Stimulated activated memory B cell treated with anti-CD40 and anti-IgM and Interleukin-4, amounts not matched to agents 10 μg/mL and 1 μg/mL and 100 μg/mL, for 72 hours (primary cell): Measurements from ENCODE around the gene MBD3.

Experiments
- ATAC-seq: fragments of 150-1000 bp; cut with Tn5 transposase; 2 replicates; pipeline ENCODE4 v1.10.0; 2021
- H3K27ac Mint-ChIP-seq: one replicate; pipeline ENCODE4 v1.8.0; 2022; ENCODE audit warnings: mild to moderate bottlenecking, mixed read lengths
- H3K27me3 Mint-ChIP-seq: one replicate; pipeline ENCODE4 v1.8.0; 2022; ENCODE audit warnings: mixed read lengths
- H3K36me3 Mint-ChIP-seq: one replicate; pipeline ENCODE4 v1.8.0; 2022; ENCODE audit warnings: mixed read lengths
- H3K4me1 Mint-ChIP-seq: one replicate; pipeline ENCODE4 v1.8.0; 2022; ENCODE audit warnings: mixed read lengths
- H3K4me3 Mint-ChIP-seq: one replicate; pipeline ENCODE4 v1.8.0; 2022; ENCODE audit warnings: mild to moderate bottlenecking, moderate library complexity, mixed read lengths
- H3K9me3 Mint-ChIP-seq: one replicate; pipeline ENCODE4 v1.8.0; 2022; ENCODE audit warnings: mixed read lengths

Gene MBD3

GRCh38 chr19:1592024-1592754 is 476 bp downstream of the MBD3 start:
- peak; percentile 91 for ATAC-seq
- H3K4me3 Mint-ChIP-seq: peak overlapping the region; percentile 88
- peaks cover 13% of the 10 kb centered on the region for H3K36me3 Mint-ChIP-seq
- H3K27ac Mint-ChIP-seq: peak overlapping the region; percentile 92
- peaks cover 45% of the 10 kb centered on the region for H3K4me1 Mint-ChIP-seq
- no peaks in the 10 kb centered on the region for H3K27me3 Mint-ChIP-seq
- no peaks in the 10 kb centered on the region for H3K9me3 Mint-ChIP-seq

- no peaks in the 10 kb centered on the region for H3K9me3 Mint-ChIP-seq
- H3K27ac Mint-ChIP-seq: peak overlapping the region; percentile 92
- no peak for ATAC-seq
- peaks cover 41% of the 10 kb centered on the region for H3K4me1 Mint-ChIP-seq
- H3K4me3 Mint-ChIP-seq: peak overlapping the region; percentile 88
- H3K36me3 Mint-ChIP-seq: peaks cover 10% of the 10 kb centered on the region
- H3K27me3 Mint-ChIP-seq: no peaks in the 10 kb centered on the region
These were observed 1.1 kb downstream of the MBD3 start for GRCh38 chr19:1591421-1592023.

- peak overlapping the region; percentile 92 for H3K27ac Mint-ChIP-seq
- peaks cover 9% of the 10 kb centered on the region for H3K36me3 Mint-ChIP-seq
- no peaks in the 10 kb centered on the region for H3K27me3 Mint-ChIP-seq
- no peak for ATAC-seq
- no peaks in the 10 kb centered on the region for H3K9me3 Mint-ChIP-seq
- H3K4me3 Mint-ChIP-seq: peak overlapping the region; percentile 88
- peaks cover 42% of the 10 kb centered on the region for H3K4me1 Mint-ChIP-seq
These were observed 1.8 kb downstream of the MBD3 start for GRCh38 chr19:1590641-1591397.

- Mint-ChIP-seq H3K4me1 (peaks cover 38% of the 10 kb centered on the region), H3K4me3 (no peak overlapping the region), H3K27ac (no peak overlapping the region), H3K27me3 (no peaks in the 10 kb centered on the region), H3K36me3 (peaks cover 17% of the 10 kb centered on the region), H3K9me3 (no peaks in the 10 kb centered on the region)
- no peak for ATAC-seq
These were observed 4.8 kb downstream of the MBD3 start for GRCh38 chr19:1587872-1588271.

GRCh38 chr19:1585243-1585580 is 7.5 kb downstream of the MBD3 start:
- H3K36me3 Mint-ChIP-seq: peaks cover 38% of the 10 kb centered on the region
- no peaks in the 10 kb centered on the region for H3K27me3 Mint-ChIP-seq
- H3K4me3 Mint-ChIP-seq: no peak overlapping the region

GRCh38 chr19:1584500-1585242 is 8.0 kb downstream of the MBD3 start:
- ATAC-seq: peak; percentile 75
- no peak overlapping the region for H3K27ac Mint-ChIP-seq
- H3K27me3 Mint-ChIP-seq: no peaks in the 10 kb centered on the region
- peaks cover 44% of the 10 kb centered on the region for H3K36me3 Mint-ChIP-seq
- peaks cover 17% of the 10 kb centered on the region for H3K4me1 Mint-ChIP-seq
- H3K9me3 Mint-ChIP-seq: no peaks in the 10 kb centered on the region
- H3K4me3 Mint-ChIP-seq: no peak overlapping the region

More at GRCh38 chr19:1585243-1585580, 7.5 kb downstream of the MBD3 start:
- Mint-ChIP-seq H3K27ac (no peak overlapping the region), H3K9me3 (no peaks in the 10 kb centered on the region), H3K4me1 (peaks cover 23% of the 10 kb centered on the region)
- peak; percentile 8 for ATAC-seq

GRCh38 chr19:1582201-1582600 is 10.5 kb downstream of the MBD3 start:
- Mint-ChIP-seq H3K27ac (no peak overlapping the region), H3K27me3 (no peaks in the 10 kb centered on the region), H3K4me1 (peaks cover 6% of the 10 kb centered on the region), H3K9me3 (no peaks in the 10 kb centered on the region), H3K36me3 (peaks cover 57% of the 10 kb centered on the region), H3K4me3 (no peak overlapping the region)
- ATAC-seq: no peak

- H3K4me3 Mint-ChIP-seq: no peak overlapping the region
- H3K27ac Mint-ChIP-seq: no peak overlapping the region
- ATAC-seq: no peak
- peaks cover 8% of the 10 kb centered on the region for H3K4me1 Mint-ChIP-seq
- H3K36me3 Mint-ChIP-seq: peaks cover 59% of the 10 kb centered on the region
- H3K9me3 Mint-ChIP-seq: no peaks in the 10 kb centered on the region
- no peaks in the 10 kb centered on the region for H3K27me3 Mint-ChIP-seq
These were observed 11.7 kb downstream of the MBD3 start for GRCh38 chr19:1580957-1581356.

GRCh38 chr19:1580382-1580781 is 12.3 kb downstream of the MBD3 start:
- H3K27me3 Mint-ChIP-seq: no peaks in the 10 kb centered on the region
- peaks cover 7% of the 10 kb centered on the region for H3K4me1 Mint-ChIP-seq
- peaks cover 61% of the 10 kb centered on the region for H3K36me3 Mint-ChIP-seq
- no peak overlapping the region for H3K27ac Mint-ChIP-seq
- ATAC-seq: no peak
- H3K4me3 Mint-ChIP-seq: no peak overlapping the region
- no peaks in the 10 kb centered on the region for H3K9me3 Mint-ChIP-seq

GRCh38 chr19:1579222-1579621 is 13.4 kb downstream of the MBD3 start:
- Mint-ChIP-seq H3K27me3 (no peaks in the 10 kb centered on the region), H3K36me3 (peaks cover 49% of the 10 kb centered on the region), H3K27ac (no peak overlapping the region), H3K4me3 (no peak overlapping the region), H3K4me1 (peaks cover 11% of the 10 kb centered on the region), H3K9me3 (no peaks in the 10 kb centered on the region)
- no peak for ATAC-seq

- H3K27me3 Mint-ChIP-seq: no peaks in the 10 kb centered on the region
- ATAC-seq: no peak
- H3K4me3 Mint-ChIP-seq: no peak overlapping the region
- peaks cover 11% of the 10 kb centered on the region for H3K4me1 Mint-ChIP-seq
- H3K9me3 Mint-ChIP-seq: no peaks in the 10 kb centered on the region
- H3K27ac Mint-ChIP-seq: no peak overlapping the region
- peaks cover 46% of the 10 kb centered on the region for H3K36me3 Mint-ChIP-seq
These were observed 14.6 kb downstream of the MBD3 start for GRCh38 chr19:1577929-1578618.

GRCh38 chr19:1577090-1577928 is 15.4 kb downstream of the MBD3 start:
- peaks cover 11% of the 10 kb centered on the region for H3K4me1 Mint-ChIP-seq
- H3K9me3 Mint-ChIP-seq: no peaks in the 10 kb centered on the region
- no peak overlapping the region for H3K27ac Mint-ChIP-seq
- ATAC-seq: no peak
- no peaks in the 10 kb centered on the region for H3K27me3 Mint-ChIP-seq
- peaks cover 41% of the 10 kb centered on the region for H3K36me3 Mint-ChIP-seq
- no peak overlapping the region for H3K4me3 Mint-ChIP-seq

GRCh38 chr19:1576242-1577089 is 16.2 kb downstream of the MBD3 start:
- peak overlapping the region; percentile 2 for H3K27ac Mint-ChIP-seq
- H3K27me3 Mint-ChIP-seq: no peaks in the 10 kb centered on the region
- peak; percentile 42 for ATAC-seq
- no peaks in the 10 kb centered on the region for H3K9me3 Mint-ChIP-seq
- peaks cover 11% of the 10 kb centered on the region for H3K4me1 Mint-ChIP-seq
- no peak overlapping the region for H3K4me3 Mint-ChIP-seq
- peaks cover 37% of the 10 kb centered on the region for H3K36me3 Mint-ChIP-seq
